Measurements from ENCODE around the gene HS6ST3. TPM values are rescaled to one million over a fixed set of nuclear protein-coding genes. Genes with fewer than 3 reads are reported as not detected.

HS6ST3 gene
- total and polyA plus RNA-seq, 9 of the 15 experiments (the other 6 are each of a cell fraction or from before 2014, with no cell fraction given): not detected

- Histone ChIP-seq H2AFZ (ENCODE audit: low read depth, low read length) (no peak overlapping the region), H3K27ac (ENCODE audit: extremely low read depth, low read depth, low read length) (no peak overlapping the region), H3K36me3 (ENCODE audit: control insufficient read depth, insufficient read depth, low read length) (no peaks in the 10 kb centered on the region), H3K9me1 (ENCODE audit: control insufficient read depth, insufficient read depth, low read length) (no peaks in the 10 kb centered on the region), H3K27me3 (ENCODE audit: control insufficient read depth in 2 of 2, insufficient read depth in 2 of 2, low read length in 2 of 2) (no peaks in the 10 kb centered on the region), H3K4me1 (replicated peaks in 1 of 2; ENCODE audit: control insufficient read depth in 2 of 2, insufficient read depth in 2 of 2, low read length in 2 of 2) (no peaks in the 10 kb centered on the region), H3K4me3 (no peak overlapping the region), H4K20me1 (replicated peaks; ENCODE audit: control insufficient read depth, insufficient read depth, low read length) (no peaks in the 10 kb centered on the region), H3K4me2 (ENCODE audit: insufficient read depth, low read length) (no peak overlapping the region), H3K79me2 (ENCODE audit: control insufficient read depth, insufficient read depth, low read length) (no peaks in the 10 kb centered on the region), H3K9me3 (replicated peaks; ENCODE audit: control insufficient read depth, insufficient read depth, low read depth, low read length) (no peaks in the 10 kb centered on the region), H3K9ac (ENCODE audit: insufficient read depth in 1 of 2, low read depth in 2 of 2, low read length in 2 of 2) (no peak overlapping the region)
- 6% methylated on average over 2 of the region's 2 CpGs for WGBS (ENCODE audit: insufficient coverage, low coverage, missing lambda C conversion rate)
- intact Hi-C loops (cut with micrococcal nuclease): no loop called here
- no TSS peak for BruUV-seq (replicated peaks)
- ChIA-PET CTCF (ENCODE audit: low intra/inter-chr PET ratio) (no interaction called here), POLR2A (no interaction called here)
- FAIRE-seq (no peak), ATAC-seq (no peak), DNase-seq (ENCODE audit: extremely low read depth in 1 of 4, low spot score in 3 of 4) (no peak)
- no peak for TF ChIP-seq ZNF354B (CRISPR knock-in tag; IDR thresholded peaks at IDR 0.05)
- no peak for TF ChIP-seq SAFB (IDR thresholded peaks at IDR 0.05; ENCODE audit: borderline replicate concordance, low read depth, low read length)
- TF ChIP-seq MAX (CRISPR knock-in tag; IDR thresholded peaks at IDR 0.05): no peak
- TF ChIP-seq TAF15 (IDR thresholded peaks at IDR 0.05; ENCODE audit: low read depth, low read length): no peak
- TF ChIP-seq SMAD3 (CRISPR knock-in tag; conservative IDR thresholded peaks at IDR 0.05): no peak
- no peak for TF ChIP-seq ETV1 (tag; conservative IDR thresholded peaks at IDR 0.05; ENCODE audit: low read depth)
- no peak for TF ChIP-seq ZNF23 (CRISPR knock-in tag; IDR thresholded peaks at IDR 0.05)
- no peak for TF ChIP-seq HEY1 (CRISPR knock-in tag; IDR thresholded peaks at IDR 0.05; ENCODE audit: borderline replicate concordance)
- TF ChIP-seq RBM25 (IDR thresholded peaks at IDR 0.05; ENCODE audit: low read depth, low read length, severe bottlenecking): no peak
- TF ChIP-seq BRD4 (IDR thresholded peaks at IDR 0.05): no peak
- no peak for TF ChIP-seq ZBTB11 (CRISPR knock-in tag; IDR thresholded peaks at IDR 0.05)
- TF ChIP-seq ZFPM2 (CRISPR knock-in tag; IDR thresholded peaks at IDR 0.05): no peak
- no peak for TF ChIP-seq SMARCA4 (IDR thresholded peaks at IDR 0.05)
- no peak for TF ChIP-seq CEBPZ (IDR thresholded peaks at IDR 0.05; ENCODE audit: borderline replicate concordance, low read depth, low read length)
- TF ChIP-seq SAP30 (IDR thresholded peaks at IDR 0.05; ENCODE audit: borderline replicate concordance, insufficient read depth, low read depth, low read length, poor library complexity, severe bottlenecking): no peak
- in situ Hi-C loops (cut with MboI): no loop called here
Measured at GRCh38 chr13:96783057-96783456, 693.1 kb downstream of the HS6ST3 start.
